ENCODE measurements around the gene LGI4.

- TF ChIP-seq, protein P1, sequence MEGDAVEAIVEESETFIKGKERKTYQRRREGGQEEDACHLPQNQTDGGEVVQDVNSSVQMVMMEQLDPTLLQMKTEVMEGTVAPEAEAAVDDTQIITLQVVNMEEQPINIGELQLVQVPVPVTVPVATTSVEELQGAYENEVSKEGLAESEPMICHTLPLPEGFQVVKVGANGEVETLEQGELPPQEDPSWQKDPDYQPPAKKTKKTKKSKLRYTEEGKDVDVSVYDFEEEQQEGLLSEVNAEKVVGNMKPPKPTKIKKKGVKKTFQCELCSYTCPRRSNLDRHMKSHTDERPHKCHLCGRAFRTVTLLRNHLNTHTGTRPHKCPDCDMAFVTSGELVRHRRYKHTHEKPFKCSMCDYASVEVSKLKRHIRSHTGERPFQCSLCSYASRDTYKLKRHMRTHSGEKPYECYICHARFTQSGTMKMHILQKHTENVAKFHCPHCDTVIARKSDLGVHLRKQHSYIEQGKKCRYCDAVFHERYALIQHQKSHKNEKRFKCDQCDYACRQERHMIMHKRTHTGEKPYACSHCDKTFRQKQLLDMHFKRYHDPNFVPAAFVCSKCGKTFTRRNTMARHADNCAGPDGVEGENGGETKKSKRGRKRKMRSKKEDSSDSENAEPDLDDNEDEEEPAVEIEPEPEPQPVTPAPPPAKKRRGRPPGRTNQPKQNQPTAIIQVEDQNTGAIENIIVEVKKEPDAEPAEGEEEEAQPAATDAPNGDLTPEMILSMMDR (IDR thresholded peaks at IDR 0.05), result no peak
- no peak for TF ChIP-seq POLR2A (IDR thresholded peaks at IDR 0.05)
Observed at GRCh38 chr19:35159606-35160005, 24.7 kb upstream of the LGI4 start.
